Activated CD8-positive, alpha-beta T cell treated with anti-CD3 and anti-CD28 coated beads, Interleukin-2, amount 10 ng/mL, durations not matched to agents 7 days and 5 days (primary cell): ENCODE measurements around the gene MCRIP2. TPM values are rescaled to one million over a fixed set of nuclear protein-coding genes. Genes with fewer than 3 reads are reported as not detected.

Experiments
- ATAC-seq: fragments of 150-1000 bp; cut with Tn5 transposase; one replicate; pipeline ENCODE4 v1.10.0; 2021; ENCODE audit warnings: moderate library complexity
- CTCF ChIA-PET: fragments of 350-600 bp; sonication (Branson Sonifier 250); formaldehyde crosslinking; loops from one replicate; lab custom pipeline; 2021; ENCODE audit warnings: antibody characterized with exemption; lab: Charles Lee
- POLR2A ChIA-PET: fragments of 350-600 bp; sonication (Branson Sonifier 250); formaldehyde crosslinking; loops from one replicate; lab custom pipeline; 2021; ENCODE audit warnings: antibody characterized with exemption; lab: Charles Lee
- DNase-seq: peaks from one replicate; pipeline ENCODE4 v3.0.0-alpha.2; 2020
- H3K27ac Mint-ChIP-seq: one replicate; pipeline ENCODE4 v1.8.0; 2021; ENCODE audit warnings: mild to moderate bottlenecking, mixed read lengths
- H3K27me3 Mint-ChIP-seq: one replicate; pipeline ENCODE4 v1.8.0; 2021; ENCODE audit warnings: low read depth, mixed read lengths
- H3K36me3 Mint-ChIP-seq: one replicate; pipeline ENCODE4 v1.8.0; 2021; ENCODE audit warnings: low read depth, mixed read lengths
- H3K4me1 Mint-ChIP-seq: one replicate; pipeline ENCODE4 v1.8.0; 2021; ENCODE audit warnings: low read depth, mixed read lengths
- H3K4me3 Mint-ChIP-seq: one replicate; pipeline ENCODE4 v1.8.0; 2021; ENCODE audit warnings: mild to moderate bottlenecking, mixed read lengths
- H3K9me3 Mint-ChIP-seq: one replicate; pipeline ENCODE4 v1.8.0; 2022; ENCODE audit warnings: mixed read lengths; ENCODE audit not compliant: insufficient read depth
- total RNA-seq, 2 experiments: library from RNA; stranded (reverse); gene quantifications; one replicate each; pipeline ENCODE4 v1.2.3, GENCODE V29; 2021

Gene MCRIP2
- total RNA-seq, 2 experiments from 2014 or later = 40.6 to 40.9 TPM

- CTCF ChIA-PET = interaction anchor here (0.9 to 2.0 kb wide), 4 partner anchors 9 to 218 kb away, joined by 3 to 5 read pairs (median 3); partner anchors contain the start of gene METTL26
- ATAC-seq = no peak
- no peak overlapping the region for H3K27ac Mint-ChIP-seq
- H3K4me3 Mint-ChIP-seq = no peak overlapping the region
- no peaks in the 10 kb centered on the region for H3K9me3 Mint-ChIP-seq
- H3K4me1 Mint-ChIP-seq = peaks cover 2% of the 10 kb centered on the region
- H3K36me3 Mint-ChIP-seq = peaks cover 11% of the 10 kb centered on the region
- no peaks in the 10 kb centered on the region for H3K27me3 Mint-ChIP-seq
- POLR2A ChIA-PET = interaction anchor here (0.6 kb wide), 1 partner anchor 47 kb away, joined by 3 read pairs; no protein-coding TSS in a partner anchor
- no peak for DNase-seq
Observed at GRCh38 chr16:600781-601180, 40.8 kb upstream of the MCRIP2 start.

- H3K9me3 Mint-ChIP-seq = no peaks in the 10 kb centered on the region
- H3K36me3 Mint-ChIP-seq = peaks cover 4% of the 10 kb centered on the region
- no peaks in the 10 kb centered on the region for H3K27me3 Mint-ChIP-seq
- ATAC-seq (no peak), DNase-seq (no peak)
- H3K4me3 Mint-ChIP-seq = no peak overlapping the region
- H3K4me1 Mint-ChIP-seq = peaks cover 2% of the 10 kb centered on the region
- POLR2A ChIA-PET = no interaction called here
- H3K27ac Mint-ChIP-seq = no peak overlapping the region
- CTCF ChIA-PET = no interaction called here
Observed at GRCh38 chr16:603933-604332, 37.7 kb upstream of the MCRIP2 start.

DNA sequence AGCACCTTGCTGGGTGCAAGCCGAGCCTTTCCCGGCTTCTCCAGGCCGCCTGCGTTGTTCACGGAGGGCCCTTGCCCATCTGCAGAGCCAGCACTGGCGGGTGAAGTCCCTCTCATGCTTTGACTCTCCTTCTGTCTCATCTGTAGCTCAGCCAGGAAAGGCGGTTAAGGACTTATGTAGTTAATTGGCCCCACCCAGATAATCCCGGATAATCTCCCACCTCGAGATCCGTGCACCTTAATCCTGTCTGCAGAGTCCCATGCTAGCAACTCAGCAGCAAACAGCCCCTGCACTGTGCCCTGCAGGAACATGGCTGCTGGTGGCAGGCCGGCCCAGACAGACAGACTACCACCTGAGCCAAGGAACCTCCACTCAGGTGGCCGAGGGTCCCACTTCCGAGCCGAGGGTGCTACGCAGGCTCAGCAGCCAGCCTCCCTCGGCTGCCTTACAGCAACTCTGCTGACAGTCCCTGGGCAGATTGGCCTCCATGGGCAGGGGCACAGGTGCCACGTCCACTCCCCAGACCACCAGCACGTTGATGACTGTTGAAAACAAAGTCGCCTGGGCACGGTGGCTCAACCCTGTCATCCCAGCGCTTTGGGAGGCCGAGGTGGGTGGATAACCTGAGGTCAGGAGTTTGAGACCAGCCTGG is 34.8 kb upstream of the MCRIP2 start:
- Mint-ChIP-seq H3K4me3 (no peak overlapping the region), H3K4me1 (peaks cover 7% of the 10 kb centered on the region)

DNA sequence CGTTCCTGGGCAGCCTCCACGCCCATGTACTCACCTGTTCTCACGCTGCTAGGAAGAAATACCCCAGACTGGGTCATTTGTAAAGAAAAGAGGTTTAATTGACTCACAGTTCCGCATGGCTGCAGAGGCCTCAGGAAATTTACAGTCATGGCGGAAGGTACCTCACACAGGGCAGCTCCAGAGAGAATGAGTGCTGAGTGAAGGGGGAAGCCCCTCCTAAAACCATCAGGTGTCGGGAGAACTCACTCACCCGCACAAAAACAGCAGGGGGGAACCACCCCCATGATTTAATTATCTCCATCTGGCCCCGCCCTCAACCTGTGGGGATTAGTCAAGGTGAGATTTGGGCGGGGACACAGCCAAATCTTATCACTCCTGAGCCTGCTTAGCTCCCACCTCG is 33.6 kb upstream of the MCRIP2 start:
- ChIA-PET CTCF (interaction anchor here (0.9 kb wide), 1 partner anchor 29 kb away, joined by 3 read pairs; no protein-coding TSS in a partner anchor), POLR2A (no interaction called here)
- Mint-ChIP-seq H3K4me1 (peaks cover 4% of the 10 kb centered on the region), H3K27ac (no peak overlapping the region), H3K36me3 (peaks cover 2% of the 10 kb centered on the region), H3K9me3 (no peaks in the 10 kb centered on the region), H3K27me3 (no peaks in the 10 kb centered on the region), H3K4me3 (no peak overlapping the region)
- no peak for ATAC-seq
- no peak for DNase-seq

More for the DNA sequence above, 34.8 kb upstream of the MCRIP2 start:
- no peaks in the 10 kb centered on the region for H3K27me3 Mint-ChIP-seq
- no peaks in the 10 kb centered on the region for H3K9me3 Mint-ChIP-seq
- peaks cover 2% of the 10 kb centered on the region for H3K36me3 Mint-ChIP-seq
- ChIA-PET POLR2A (no interaction called here), CTCF (no interaction called here)
- H3K27ac Mint-ChIP-seq = no peak overlapping the region
- ATAC-seq (no peak), DNase-seq (no peak)

GRCh38 chr16:609316-609715 is 32.3 kb upstream of the MCRIP2 start:
- H3K4me1 Mint-ChIP-seq = peaks cover 4% of the 10 kb centered on the region
- POLR2A ChIA-PET = interaction anchor here (1.1 kb wide), 1 partner anchor 19 kb away, joined by 3 read pairs; no protein-coding TSS in a partner anchor
- peaks cover 2% of the 10 kb centered on the region for H3K36me3 Mint-ChIP-seq
- H3K4me3 Mint-ChIP-seq = no peak overlapping the region
- H3K27me3 Mint-ChIP-seq = no peaks in the 10 kb centered on the region
- H3K27ac Mint-ChIP-seq = no peak overlapping the region
- ATAC-seq (no peak), DNase-seq (no peak)
- no peaks in the 10 kb centered on the region for H3K9me3 Mint-ChIP-seq
- CTCF ChIA-PET = interaction anchor here (1.4 kb wide), 1 partner anchor 8 kb away, joined by 5 read pairs; no protein-coding TSS in a partner anchor

DNA sequence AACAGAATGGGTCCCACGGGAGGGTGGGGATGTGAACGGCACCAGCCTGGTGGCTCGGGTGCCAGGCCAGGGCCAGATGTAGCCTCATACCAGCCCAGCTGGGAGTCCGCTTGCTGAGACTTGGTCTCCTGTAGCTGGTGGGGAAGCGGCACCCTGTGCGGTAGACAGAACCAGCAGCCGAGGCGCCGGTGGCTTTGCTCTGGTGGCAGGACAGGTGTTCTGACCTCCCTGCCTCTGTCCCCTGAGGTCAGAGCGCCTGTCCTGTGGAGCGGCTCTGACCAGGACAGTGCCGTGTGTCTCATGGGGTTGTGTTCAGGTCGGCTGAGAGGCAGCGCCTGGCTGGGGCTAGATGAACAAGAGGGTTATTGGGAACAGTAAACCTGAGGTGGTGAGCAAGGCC is 31.6 kb upstream of the MCRIP2 start:
- Mint-ChIP-seq H3K9me3 (no peaks in the 10 kb centered on the region), H3K27ac (no peak overlapping the region), H3K4me1 (peaks cover 4% of the 10 kb centered on the region), H3K36me3 (peaks cover 2% of the 10 kb centered on the region), H3K4me3 (no peak overlapping the region), H3K27me3 (no peaks in the 10 kb centered on the region)
- no peak for ATAC-seq
- ChIA-PET POLR2A (interaction anchor here (1.1 kb wide), 1 partner anchor 19 kb away, joined by 3 read pairs; no protein-coding TSS in a partner anchor), CTCF (interaction anchor here (1.4 kb wide), 1 partner anchor 9 kb away, joined by 5 read pairs; no protein-coding TSS in a partner anchor)
- no peak for DNase-seq

DNA sequence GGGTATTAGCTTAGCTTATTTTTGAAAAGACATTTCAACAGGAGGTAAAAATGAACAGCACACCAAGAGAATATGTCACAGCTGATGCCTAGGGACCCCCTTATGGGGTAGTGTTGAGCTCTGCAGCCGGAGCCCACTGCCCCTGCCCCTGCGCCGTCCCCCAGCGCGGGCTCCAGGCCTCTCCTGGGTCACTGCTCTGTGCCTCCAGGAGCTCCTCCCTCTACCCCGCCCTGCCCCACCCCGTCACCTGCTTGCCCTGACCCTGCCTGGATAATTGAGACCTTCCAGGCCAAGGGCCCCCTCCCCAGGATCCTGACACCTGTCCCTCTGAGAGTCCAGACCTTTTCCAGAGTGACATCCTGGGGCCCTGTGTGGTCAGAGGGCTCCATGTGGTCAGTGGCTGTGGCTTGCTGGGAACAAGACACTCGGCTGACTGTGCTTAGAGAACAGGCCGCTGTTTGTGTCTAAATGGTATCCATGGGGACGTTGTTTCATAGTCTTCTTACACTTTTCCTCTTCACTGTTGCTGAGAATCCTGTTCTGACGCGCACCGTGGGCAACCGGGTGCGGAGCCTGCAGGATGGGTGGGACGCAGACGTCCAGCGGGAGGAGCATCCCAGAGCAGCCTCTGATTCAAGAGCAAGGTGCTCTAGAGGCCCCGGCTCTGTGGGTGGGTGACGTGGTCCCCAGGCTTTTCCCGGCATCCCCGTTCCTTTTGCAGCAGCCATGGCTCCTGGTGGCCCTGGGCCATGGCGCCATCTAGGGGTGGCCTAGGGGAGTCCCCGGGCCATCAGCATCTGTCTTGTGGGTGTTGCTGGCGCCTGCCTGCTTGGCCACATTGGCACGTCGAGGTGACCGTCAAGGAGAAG is 30.9 kb upstream of the MCRIP2 start:
- Mint-ChIP-seq H3K4me1 (peaks cover 4% of the 10 kb centered on the region), H3K36me3 (no peaks in the 10 kb centered on the region), H3K27ac (no peak overlapping the region), H3K27me3 (no peaks in the 10 kb centered on the region), H3K9me3 (no peaks in the 10 kb centered on the region), H3K4me3 (no peak overlapping the region)
- ATAC-seq = no peak
- ChIA-PET CTCF (interaction anchor here (1.4 kb wide), 1 partner anchor 10 kb away, joined by 5 read pairs; no protein-coding TSS in a partner anchor), POLR2A (interaction anchor here (1.1 kb wide), 1 partner anchor 20 kb away, joined by 3 read pairs; no protein-coding TSS in a partner anchor)
- peak; percentile 47 for DNase-seq

DNA sequence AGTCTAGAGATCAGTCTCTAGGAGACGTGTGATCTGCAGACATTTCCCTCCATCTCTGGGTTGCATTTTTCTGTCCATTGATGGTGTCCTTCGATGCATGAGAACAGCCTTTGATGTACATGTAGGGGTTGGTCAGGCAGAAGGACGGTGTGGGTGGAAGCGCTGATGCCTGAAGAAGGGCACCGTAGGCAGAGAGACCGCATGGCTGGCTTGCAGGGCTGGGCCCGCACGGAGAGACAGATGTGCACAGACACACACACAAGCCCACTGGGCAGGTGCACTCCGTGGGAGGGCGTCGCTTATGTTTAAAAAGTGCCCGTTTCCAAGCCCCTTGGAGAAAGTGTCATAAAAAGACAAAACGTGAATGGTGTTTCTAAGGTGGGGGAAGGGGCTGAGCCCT is 26.5 kb upstream of the MCRIP2 start:
- DNase-seq (no peak), ATAC-seq (no peak)
- Mint-ChIP-seq H3K4me3 (no peak overlapping the region), H3K27me3 (no peaks in the 10 kb centered on the region), H3K27ac (no peak overlapping the region), H3K9me3 (no peaks in the 10 kb centered on the region), H3K36me3 (no peaks in the 10 kb centered on the region), H3K4me1 (peaks cover 4% of the 10 kb centered on the region)
- CTCF ChIA-PET = no interaction called here
- POLR2A ChIA-PET = no interaction called here

GRCh38 chr16:616733-617586 is 24.7 kb upstream of the MCRIP2 start:
- CTCF ChIA-PET = no interaction called here

GRCh38 chr16:617855-618254 is 23.8 kb upstream of the MCRIP2 start:
- DNase-seq (no peak), ATAC-seq (no peak)
- Mint-ChIP-seq H3K4me1 (no peaks in the 10 kb centered on the region), H3K27me3 (no peaks in the 10 kb centered on the region), H3K4me3 (no peak overlapping the region), H3K27ac (no peak overlapping the region), H3K9me3 (no peaks in the 10 kb centered on the region), H3K36me3 (no peaks in the 10 kb centered on the region)
- ChIA-PET CTCF (no interaction called here), POLR2A (no interaction called here)

More at GRCh38 chr16:616733-617586, 24.7 kb upstream of the MCRIP2 start:
- H3K4me1 Mint-ChIP-seq = no peaks in the 10 kb centered on the region
- no peak overlapping the region for H3K27ac Mint-ChIP-seq
- no peaks in the 10 kb centered on the region for H3K36me3 Mint-ChIP-seq
- no peak for ATAC-seq
- no peak overlapping the region for H3K4me3 Mint-ChIP-seq
- H3K9me3 Mint-ChIP-seq = no peaks in the 10 kb centered on the region
- no peak for DNase-seq
- H3K27me3 Mint-ChIP-seq = no peaks in the 10 kb centered on the region
- POLR2A ChIA-PET = no interaction called here

DNA sequence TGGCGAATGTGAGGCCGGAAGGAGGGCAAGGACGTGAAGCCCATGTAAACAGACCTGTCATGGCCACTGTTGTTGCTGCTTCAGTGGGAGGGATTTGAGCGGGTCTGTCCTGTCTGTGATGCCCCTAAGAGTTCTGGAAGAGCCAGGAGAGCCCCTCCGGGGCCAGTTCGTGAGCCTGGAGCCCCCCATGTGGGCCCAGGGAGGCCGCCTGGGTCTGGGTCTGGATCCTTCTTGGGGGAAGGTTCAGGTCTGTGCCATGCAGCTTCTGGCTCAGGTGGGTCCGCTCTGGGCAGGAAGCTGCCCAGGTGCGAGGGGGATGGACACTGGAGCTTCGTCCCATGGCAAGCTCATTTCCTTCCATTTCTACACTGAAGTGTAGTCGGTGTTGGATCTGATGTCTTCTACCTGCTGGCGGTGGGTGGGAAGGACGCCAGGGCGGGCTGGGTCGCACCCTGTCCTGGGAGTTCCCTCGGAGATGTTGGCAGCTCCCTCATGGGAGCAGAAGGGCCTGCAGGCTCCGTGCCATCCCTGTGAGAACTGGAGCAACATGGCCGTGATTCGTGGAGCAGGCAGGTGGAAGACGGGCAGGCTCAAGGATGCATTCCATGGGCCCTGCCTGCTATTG is 22.0 kb upstream of the MCRIP2 start:
- H3K9me3 Mint-ChIP-seq = no peaks in the 10 kb centered on the region
- POLR2A ChIA-PET = no interaction called here
- H3K27ac Mint-ChIP-seq = no peak overlapping the region
- CTCF ChIA-PET = no interaction called here
- H3K4me3 Mint-ChIP-seq = no peak overlapping the region
- no peaks in the 10 kb centered on the region for H3K27me3 Mint-ChIP-seq
- H3K4me1 Mint-ChIP-seq = no peaks in the 10 kb centered on the region
- no peaks in the 10 kb centered on the region for H3K36me3 Mint-ChIP-seq
- DNase-seq = no peak
- ATAC-seq = no peak
